HCT116 (cell line): Measurements from ENCODE around the gene FAM193A. TPM values are rescaled to one million over a fixed set of nuclear protein-coding genes. Genes with fewer than 3 reads are reported as not detected.

Source experiments
- ATAC-seq: fragments of 200-7000 bp; cut with Tn5 transposase; 2 replicates; pipeline ENCODE4 v1.9.1; 2020; ENCODE audit warnings: mild to moderate bottlenecking, moderate library complexity
- BruUV-seq: library from RNA; stranded (reverse); fragments of 400-500 nt; replicated peaks from 2 replicates; lab custom pipeline; 2021; lab: Mats Ljungman, UMichigan
- CTCF ChIA-PET: fragments of 300-600 bp; sonication (Branson Sonifier 250); formaldehyde crosslinking; loops from one replicate; lab custom pipeline; 2021; ENCODE audit warnings: antibody characterized with exemption; lab: Charles Lee
- POLR2A ChIA-PET: fragments of 300-600, 350-600 bp; sonication (Branson Sonifier 250); formaldehyde crosslinking; loops from one replicate; lab custom pipeline; 2021; ENCODE audit warnings: antibody characterized with exemption; lab: Charles Lee
- RAD21 ChIA-PET, 2 experiments: fragments of 300-600 bp; sonication (Branson Sonifier 250); formaldehyde crosslinking; loops; one replicate each; lab custom pipeline; 2023; ENCODE audit warnings: low total read pairs in 2 of 2; ENCODE audit not compliant: uncharacterized antibody in 2 of 2, unreplicated experiment in 2 of 2, low non-redundant PET in 1 of 2; lab: Charles Lee
- DNase-seq: peaks from one replicate; pipeline ENCODE4 v3.0.0-alpha.2; 2010; ENCODE audit warnings: low read depth, low spot score
- H2AFZ ChIP-seq: fragments of 200-600 bp; shearing (Covaris generic), sonication (generic); 2 replicates; pipeline ENCODE4 v1.6.1; 2017; ENCODE audit warnings: low read depth, mixed run types, mixed read lengths, antibody characterized with exemption, low read length; ENCODE audit not compliant: poor library complexity, severe bottlenecking
- H3K27ac ChIP-seq: 2 replicates; pipeline ENCODE4 v1.5.1; 2012; ENCODE audit warnings: low read depth, low read length
- H3K27me3 ChIP-seq: fragments of 200-600 bp; sonication (generic); 2 replicates; pipeline ENCODE4 v1.6.1; 2016; ENCODE audit warnings: mixed run types, low read length, mixed read lengths; ENCODE audit not compliant: insufficient read depth
- H3K36me3 ChIP-seq, 2 experiments: fragments of 200-500 bp in 1 of 2; fragments of 200-600 bp in 1 of 2; sonication (Bioruptor generic) in 1 of 2; sonication (generic) in 1 of 2; 2 replicates each; pipeline versions ENCODE4 v1.5.1 to v1.6.1; 2014 to 2016; ENCODE audit warnings: low read length in 2 of 2, inconsistent platforms in 1 of 2, mixed read lengths in 1 of 2, mixed run types in 1 of 2; ENCODE audit not compliant: insufficient read depth in 2 of 2, control insufficient read depth in 1 of 2
- H3K4me1 ChIP-seq, 2 experiments: fragments of 200-600 bp in 1 of 2; sonication (generic) in 1 of 2; 2 replicates each; pipeline versions ENCODE4 v1.5.1 to v1.6.1; 2012 to 2017; ENCODE audit warnings: low read length in 2 of 2, inconsistent platforms in 1 of 2, mild to moderate bottlenecking in 1 of 2, mixed read lengths in 1 of 2, mixed run types in 1 of 2, moderate library complexity in 1 of 2; ENCODE audit not compliant: insufficient read depth in 2 of 2, control insufficient read depth in 1 of 2
- H3K4me2 ChIP-seq: fragments of 200-600 bp; sonication (generic); 2 replicates; pipeline ENCODE4 v1.6.1; 2017; ENCODE audit warnings: mixed run types, low read length, mixed read lengths
- H3K4me3 ChIP-seq, 2 experiments: fragments of 200-600 bp in 1 of 2; sonication (generic) in 1 of 2; replicated peaks in 1 of 2; 2 replicates each; pipeline ENCODE4 v1.5.1; 2011 to 2016; ENCODE audit warnings: low read length in 2 of 2, control low read depth in 1 of 2, low read depth in 1 of 2, mild to moderate bottlenecking in 1 of 2, mixed read lengths in 1 of 2, mixed run types in 1 of 2
- H3K79me2 ChIP-seq: fragments of 200-600 bp; sonication (generic); 2 replicates; pipeline ENCODE4 v1.6.1; 2017; ENCODE audit warnings: mild to moderate bottlenecking, mixed run types, low read length, moderate library complexity, mixed read lengths; ENCODE audit not compliant: insufficient read depth
- H3K9ac ChIP-seq: fragments of 200-600 bp; sonication (generic); 2 replicates; pipeline ENCODE4 v1.6.1; 2016; ENCODE audit warnings: low read length, mixed read lengths
- H3K9me2 ChIP-seq: fragments of 200-600 bp; sonication (generic), shearing (Covaris generic); 2 replicates; pipeline ENCODE4 v1.6.1; 2017; ENCODE audit warnings: mixed run types, mild to moderate bottlenecking, moderate library complexity; ENCODE audit not compliant: insufficient read depth
- H3K9me3 ChIP-seq, 2 experiments: fragments of 200-500 bp in 1 of 2; fragments of 200-600 bp in 1 of 2; sonication (Bioruptor generic) in 1 of 2; sonication (generic) in 1 of 2; 2 replicates each; pipeline ENCODE4 v1.6.1; 2014 to 2017; ENCODE audit warnings: low read length in 2 of 2, mixed read lengths in 2 of 2, inconsistent platforms in 1 of 2, low read depth in 1 of 2, mild to moderate bottlenecking in 1 of 2, mixed run types in 1 of 2, moderate library complexity in 1 of 2; ENCODE audit not compliant: control insufficient read depth in 1 of 2, insufficient read depth in 1 of 2
- H4K20me1 ChIP-seq: fragments of 200-600 bp; sonication (generic), shearing (Covaris generic); 2 replicates; pipeline ENCODE4 v1.6.1; 2017; ENCODE audit warnings: mixed run types, mild to moderate bottlenecking, moderate library complexity; ENCODE audit not compliant: insufficient read depth
- CEBPB ChIP-seq: IDR thresholded peaks from 2 replicates; pipeline ENCODE4 v1.6.1; 2012; ENCODE audit warnings: low read depth
- EGR1 ChIP-seq: IDR thresholded peaks from 2 replicates; pipeline ENCODE4 v1.6.1; 2012; ENCODE audit warnings: low read depth
- EZH2 ChIP-seq: fragments of 200-600 bp; sonication (generic); IDR thresholded peaks from 2 replicates; pipeline ENCODE4 v1.6.1; 2017; ENCODE audit warnings: antibody characterized with exemption, mixed run types
- EZH2phosphoT487 ChIP-seq: fragments of 200-600 bp; IDR thresholded peaks from 2 replicates; pipeline ENCODE4 v1.6.1; 2018; ENCODE audit warnings: antibody characterized with exemption, borderline replicate concordance
- FOSL1 ChIP-seq: IDR thresholded peaks from 2 replicates; pipeline ENCODE4 v1.6.1; 2012; ENCODE audit warnings: low read depth
- JUND ChIP-seq: IDR thresholded peaks from 2 replicates; pipeline ENCODE4 v1.6.1; 2012
- RAD21 ChIP-seq: IDR thresholded peaks from 2 replicates; pipeline ENCODE4 v1.6.1; 2012; ENCODE audit warnings: low read depth, mild to moderate bottlenecking
- SIN3A ChIP-seq: IDR thresholded peaks from 2 replicates; pipeline ENCODE4 v1.6.1; 2012; ENCODE audit warnings: low read depth
- SP1 ChIP-seq: IDR thresholded peaks from 2 replicates; pipeline ENCODE4 v1.6.1; 2012; ENCODE audit warnings: low read depth
- YY1 ChIP-seq: IDR thresholded peaks from 2 replicates; pipeline ENCODE4 v1.6.1; 2011; ENCODE audit warnings: low read length, low read depth, moderate library complexity, mild to moderate bottlenecking; ENCODE audit not compliant: insufficient replicate concordance; ENCODE audit errors: extremely low read depth
- ZFX ChIP-seq: fragments of 450-650 bp; IDR thresholded peaks from 2 replicates; pipeline ENCODE4 v1.6.1; 2017
- ZNF274 ChIP-seq: fragments of 200-500 bp; sonication (Bioruptor generic); IDR thresholded peaks from 2 replicates; pipeline ENCODE4 v1.6.1; 2014; ENCODE audit warnings: mild to moderate bottlenecking, low read depth, low read length, inconsistent platforms
- intact Hi-C: fragments of 100-400 bp; cut with micrococcal nuclease; formaldehyde crosslinking; loops from 2 replicates; pipeline ENCODE4 v1.10.0; 2022
- total RNA-seq: library from RNA; stranded (reverse); gene quantifications from one replicate; pipeline ENCODE4 v1.2.1, GENCODE V29; 2021; ENCODE audit not compliant: unreplicated experiment
- TF ChIP-seq, protein P1 (sequence below): IDR thresholded peaks from 2 replicates; pipeline ENCODE4 v1.6.1; 2012
- TF ChIP-seq, protein P2 (sequence below): IDR thresholded peaks from 2 replicates; pipeline ENCODE4 v1.6.1; 2012; ENCODE audit warnings: low read depth
- TF ChIP-seq, protein P3 (sequence below), 3 experiments: fragments of 200-600 bp in 1 of 3; sonication (generic) in 1 of 3; IDR thresholded peaks in 2 of 3; conservative IDR thresholded peaks in 1 of 3; 2 replicates each; pipeline ENCODE4 v1.5.1; 2012 to 2017; ENCODE audit warnings: low read depth in 2 of 3, low read length in 2 of 3, antibody characterized with exemption in 1 of 3, borderline replicate concordance in 1 of 3, control low read depth in 1 of 3, mild to moderate bottlenecking in 1 of 3, mixed read lengths in 1 of 3, mixed run types in 1 of 3, moderate library complexity in 1 of 3; ENCODE audit not compliant: insufficient read depth in 1 of 3

The FAM193A gene
- total RNA-seq, 1 experiment from 2014 or later = 15.7 TPM

DNA sequence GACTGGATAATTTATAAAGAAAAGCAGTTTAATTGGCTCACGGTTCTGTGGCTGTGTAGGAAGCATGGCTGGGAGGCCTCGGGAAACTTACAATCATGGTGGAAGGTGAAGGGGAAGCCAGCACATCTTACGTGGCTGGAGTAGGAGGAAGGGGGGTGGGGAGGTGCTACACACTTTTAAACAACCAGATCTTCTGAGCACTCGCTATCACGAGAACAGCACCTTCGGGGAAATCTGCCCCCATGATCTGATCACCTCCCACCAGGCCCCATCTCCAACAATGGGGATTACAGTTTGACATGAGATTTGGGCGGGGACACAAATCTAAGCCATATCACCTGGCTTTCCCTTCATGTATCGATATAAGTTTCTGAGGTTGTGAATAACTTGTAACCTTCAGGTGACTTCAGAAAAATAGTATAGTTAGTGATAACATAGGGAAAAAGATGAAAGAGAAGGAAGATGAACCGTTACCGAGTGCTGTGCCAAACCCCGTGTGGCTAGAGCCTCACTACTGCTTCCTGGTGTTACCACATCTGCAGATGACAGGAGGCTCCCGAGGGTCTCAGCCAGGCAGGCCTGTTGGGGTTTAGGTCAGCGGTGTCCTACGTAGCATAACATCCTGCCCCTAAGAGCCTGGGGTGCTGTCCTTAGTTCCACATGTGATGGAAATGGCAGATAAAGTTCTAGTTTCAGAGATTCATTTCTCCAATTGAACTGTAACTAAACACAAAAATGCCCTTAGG lies 116.1 kb downstream of the FAM193A start:
- Histone ChIP-seq H4K20me1 (no peaks in the 10 kb centered on the region), H3K4me1 (no peaks in the 10 kb centered on the region), H3K27me3 (no peaks in the 10 kb centered on the region), H3K79me2 (no peaks in the 10 kb centered on the region), H3K27ac (no peak overlapping the region), H3K9me2 (no peaks in the 10 kb centered on the region), H3K36me3 (peaks cover 5 to 9% of the 10 kb centered on the region in 2 experiments), H3K4me3 (no peak overlapping the region), H3K9ac (no peak overlapping the region), H3K4me2 (no peak overlapping the region), H2AFZ (no peak overlapping the region), H3K9me3 (no peaks in the 10 kb centered on the region)
- intact Hi-C loops = no loop called here
- CTCF ChIA-PET = interaction anchor here (0.8 kb wide), 1 partner anchor 606 kb away, joined by 3 read pairs; no protein-coding TSS in a partner anchor
- RAD21 ChIA-PET = no interaction called here
- TF ChIP-seq, protein P1, sequence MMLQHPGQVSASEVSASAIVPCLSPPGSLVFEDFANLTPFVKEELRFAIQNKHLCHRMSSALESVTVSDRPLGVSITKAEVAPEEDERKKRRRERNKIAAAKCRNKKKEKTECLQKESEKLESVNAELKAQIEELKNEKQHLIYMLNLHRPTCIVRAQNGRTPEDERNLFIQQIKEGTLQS = no peak
- no peak for TF ChIP-seq JUND
- no peak for TF ChIP-seq YY1
- TF ChIP-seq, protein P2, sequence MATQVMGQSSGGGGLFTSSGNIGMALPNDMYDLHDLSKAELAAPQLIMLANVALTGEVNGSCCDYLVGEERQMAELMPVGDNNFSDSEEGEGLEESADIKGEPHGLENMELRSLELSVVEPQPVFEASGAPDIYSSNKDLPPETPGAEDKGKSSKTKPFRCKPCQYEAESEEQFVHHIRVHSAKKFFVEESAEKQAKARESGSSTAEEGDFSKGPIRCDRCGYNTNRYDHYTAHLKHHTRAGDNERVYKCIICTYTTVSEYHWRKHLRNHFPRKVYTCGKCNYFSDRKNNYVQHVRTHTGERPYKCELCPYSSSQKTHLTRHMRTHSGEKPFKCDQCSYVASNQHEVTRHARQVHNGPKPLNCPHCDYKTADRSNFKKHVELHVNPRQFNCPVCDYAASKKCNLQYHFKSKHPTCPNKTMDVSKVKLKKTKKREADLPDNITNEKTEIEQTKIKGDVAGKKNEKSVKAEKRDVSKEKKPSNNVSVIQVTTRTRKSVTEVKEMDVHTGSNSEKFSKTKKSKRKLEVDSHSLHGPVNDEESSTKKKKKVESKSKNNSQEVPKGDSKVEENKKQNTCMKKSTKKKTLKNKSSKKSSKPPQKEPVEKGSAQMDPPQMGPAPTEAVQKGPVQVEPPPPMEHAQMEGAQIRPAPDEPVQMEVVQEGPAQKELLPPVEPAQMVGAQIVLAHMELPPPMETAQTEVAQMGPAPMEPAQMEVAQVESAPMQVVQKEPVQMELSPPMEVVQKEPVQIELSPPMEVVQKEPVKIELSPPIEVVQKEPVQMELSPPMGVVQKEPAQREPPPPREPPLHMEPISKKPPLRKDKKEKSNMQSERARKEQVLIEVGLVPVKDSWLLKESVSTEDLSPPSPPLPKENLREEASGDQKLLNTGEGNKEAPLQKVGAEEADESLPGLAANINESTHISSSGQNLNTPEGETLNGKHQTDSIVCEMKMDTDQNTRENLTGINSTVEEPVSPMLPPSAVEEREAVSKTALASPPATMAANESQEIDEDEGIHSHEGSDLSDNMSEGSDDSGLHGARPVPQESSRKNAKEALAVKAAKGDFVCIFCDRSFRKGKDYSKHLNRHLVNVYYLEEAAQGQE = no peak
- TF ChIP-seq ZNF274 = no peak
- no peak for TF ChIP-seq FOSL1
- TF ChIP-seq ZFX = no peak
- TF ChIP-seq CEBPB = no peak
- TF ChIP-seq RAD21 = no peak
- TF ChIP-seq SIN3A = no peak
- TF ChIP-seq, protein P3, sequence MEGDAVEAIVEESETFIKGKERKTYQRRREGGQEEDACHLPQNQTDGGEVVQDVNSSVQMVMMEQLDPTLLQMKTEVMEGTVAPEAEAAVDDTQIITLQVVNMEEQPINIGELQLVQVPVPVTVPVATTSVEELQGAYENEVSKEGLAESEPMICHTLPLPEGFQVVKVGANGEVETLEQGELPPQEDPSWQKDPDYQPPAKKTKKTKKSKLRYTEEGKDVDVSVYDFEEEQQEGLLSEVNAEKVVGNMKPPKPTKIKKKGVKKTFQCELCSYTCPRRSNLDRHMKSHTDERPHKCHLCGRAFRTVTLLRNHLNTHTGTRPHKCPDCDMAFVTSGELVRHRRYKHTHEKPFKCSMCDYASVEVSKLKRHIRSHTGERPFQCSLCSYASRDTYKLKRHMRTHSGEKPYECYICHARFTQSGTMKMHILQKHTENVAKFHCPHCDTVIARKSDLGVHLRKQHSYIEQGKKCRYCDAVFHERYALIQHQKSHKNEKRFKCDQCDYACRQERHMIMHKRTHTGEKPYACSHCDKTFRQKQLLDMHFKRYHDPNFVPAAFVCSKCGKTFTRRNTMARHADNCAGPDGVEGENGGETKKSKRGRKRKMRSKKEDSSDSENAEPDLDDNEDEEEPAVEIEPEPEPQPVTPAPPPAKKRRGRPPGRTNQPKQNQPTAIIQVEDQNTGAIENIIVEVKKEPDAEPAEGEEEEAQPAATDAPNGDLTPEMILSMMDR (IDR thresholded peaks at IDR 0.05 in 2 of 3, conservative IDR thresholded peaks at IDR 0.05 in 1 of 3; ENCODE audit: borderline replicate concordance in 1 of 3, insufficient read depth in 1 of 3, low read depth in 2 of 3, low read length in 2 of 3) = no peak
- TF ChIP-seq EZH2 = no peak
- TF ChIP-seq EGR1 = no peak
- TF ChIP-seq SP1 = no peak
- TF ChIP-seq EZH2phosphoT487 = no peak
- POLR2A ChIA-PET = no interaction called here
- ATAC-seq (no peak), DNase-seq (no peak)
- BruUV-seq = no TSS peak
